A549 treated with Mapracorat at 1 μM for 4 hours (cell line): ENCODE measurements around the gene SDCCAG8. TPM values are rescaled to one million over a fixed set of nuclear protein-coding genes. Genes with fewer than 3 reads are reported as not detected.

Experiments used
- total RNA-seq: library from RNA; stranded (reverse); fragments of 200-300 nt; extraction: Qiagen RNA extraction; gene quantifications from 5 replicates; pipeline ENCODE4 v1.2.3, GENCODE V29; 2022

The SDCCAG8 gene
- 41.3 to 55.6 TPM (median 47.7 TPM) in 5 replicates for total RNA-seq

GRCh38 chr1:243255791-243256512 is at the start of gene SDCCAG8:
TSS of gene SDCCAG8 (plus strand) at chr1:243256041. CDS start at chr1:243256174, 133 bp downstream.

DNA sequence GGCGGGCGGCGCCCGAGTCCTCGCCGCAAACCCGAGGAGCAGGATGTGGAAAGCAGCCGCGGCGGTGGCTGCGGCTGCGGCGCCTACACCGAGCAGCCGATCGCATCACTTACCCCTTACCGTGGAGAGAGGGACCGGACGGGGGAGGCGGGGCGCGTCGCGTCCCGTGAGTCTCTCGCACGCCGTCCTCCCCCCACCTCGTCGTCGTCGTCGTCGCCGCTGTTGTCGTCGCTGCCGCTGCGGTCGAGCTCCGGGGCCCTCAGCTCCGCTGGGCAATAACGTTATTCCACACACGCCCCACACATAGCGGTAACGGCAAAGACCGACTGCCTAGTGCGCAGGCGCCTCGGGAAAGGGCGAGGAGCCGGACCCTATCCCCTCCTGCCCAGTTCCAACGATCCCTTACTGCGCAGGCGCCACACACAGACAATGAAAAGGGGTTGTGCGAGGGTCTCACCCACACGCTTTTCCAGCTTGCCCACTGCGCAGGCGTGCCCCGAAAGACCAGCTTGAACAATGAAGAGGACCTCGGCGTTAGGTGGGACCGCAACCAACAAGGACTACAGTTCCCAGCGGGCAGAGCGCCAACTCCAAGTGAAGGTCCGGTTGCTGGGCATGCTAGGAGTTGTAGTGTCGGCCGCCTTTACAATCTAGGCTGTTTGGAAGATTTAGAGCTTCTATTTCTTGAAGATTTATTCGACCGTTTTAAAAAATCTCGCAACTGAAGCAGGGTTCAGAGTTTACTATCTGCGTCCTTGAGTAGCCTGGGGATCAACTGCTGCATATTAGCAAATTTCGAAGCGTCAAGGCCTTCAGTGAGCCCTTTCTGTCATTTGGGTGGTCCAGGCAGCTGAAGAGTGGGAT is 682 bp upstream of the SDCCAG8 start, which contains the start of gene CEP170:
Gene CEP170 (minus strand): TSS at position 355 of the 864 bp plus-strand sequence. CDS start 30,001 bp downstream, outside the sequence.

Other genes starting within 250 kb of the SDCCAG8 start
- gene CEP170, start 760 bp upstream of the SDCCAG8 start, total RNA-seq: 22.0 to 29.6 TPM (median 26.5 TPM) in 5 replicates